HEK293 (cell line): ENCODE data around the gene DENND2A.

Experiments used
- CTCF ChIP-seq: fragments of 450-650 bp; formaldehyde crosslinking; IDR thresholded peaks from 2 replicates; pipeline ENCODE4 v1.5.1; 2016; ENCODE audit warnings: missing biosample characterization, missing genetic modification characterization
- SP3 ChIP-seq: fragments of 450-650 bp; formaldehyde crosslinking; IDR thresholded peaks from 2 replicates; pipeline ENCODE4 v1.5.1; 2016; ENCODE audit warnings: missing biosample characterization, missing genetic modification characterization
- YY1 ChIP-seq: fragments of 450-650 bp; formaldehyde crosslinking; IDR thresholded peaks from 2 replicates; pipeline ENCODE4 v1.5.1; 2018; ENCODE audit warnings: missing biosample characterization, missing genetic modification characterization
- ZBTB11 ChIP-seq: fragments of 450-650 bp; formaldehyde crosslinking; conservative IDR thresholded peaks from 2 replicates; pipeline ENCODE4 v1.5.1; 2016; ENCODE audit warnings: low read depth, missing biosample characterization, missing genetic modification characterization
- ZNF24 ChIP-seq: fragments of 450-650 bp; formaldehyde crosslinking; IDR thresholded peaks from 2 replicates; pipeline ENCODE4 v1.5.1; 2016; ENCODE audit warnings: missing biosample characterization, missing genetic modification characterization
- ZNF366 ChIP-seq: fragments of 450-650 bp; formaldehyde crosslinking; conservative IDR thresholded peaks from 2 replicates; pipeline ENCODE4 v1.5.1; 2016; ENCODE audit warnings: missing biosample characterization, missing genetic modification characterization
- ZNF433 ChIP-seq: fragments of 450-650 bp; formaldehyde crosslinking; IDR thresholded peaks from 2 replicates; pipeline ENCODE4 v1.5.1; 2016; ENCODE audit warnings: missing biosample characterization, missing genetic modification characterization, low read depth
- ZNF521 ChIP-seq: fragments of 450-650 bp; formaldehyde crosslinking; IDR thresholded peaks from 2 replicates; pipeline ENCODE4 v1.5.1; 2017; ENCODE audit warnings: missing biosample characterization, mild to moderate bottlenecking, missing genetic modification characterization
- ZNF549 ChIP-seq: fragments of 450-650 bp; IDR thresholded peaks from 2 replicates; pipeline ENCODE4 v1.5.1; 2018; ENCODE audit warnings: missing biosample characterization, missing genetic modification characterization, mild to moderate bottlenecking, inconsistent platforms, moderate library complexity
- ZNF560 ChIP-seq: fragments of 450-650 bp; formaldehyde crosslinking; IDR thresholded peaks from 2 replicates; pipeline ENCODE4 v1.5.1; 2017; ENCODE audit warnings: missing biosample characterization, missing genetic modification characterization, borderline replicate concordance
- ZNF660 ChIP-seq: fragments of 450-650 bp; IDR thresholded peaks from 2 replicates; pipeline ENCODE4 v1.5.1; 2018; ENCODE audit warnings: missing biosample characterization, mild to moderate bottlenecking, missing genetic modification characterization
- ZSCAN16 ChIP-seq: fragments of 450-650 bp; formaldehyde crosslinking; IDR thresholded peaks from 2 replicates; pipeline ENCODE4 v1.5.1; 2016; ENCODE audit warnings: missing biosample characterization, missing genetic modification characterization

GRCh38 chr7:140592964-140593671 is 47.5 kb downstream of the DENND2A start:
- no peak for TF ChIP-seq ZBTB11 (tag by site-specific recombination)
- TF ChIP-seq CTCF (tag by site-specific recombination) = no peak
- no peak for TF ChIP-seq ZNF521 (tag by site-specific recombination)
- no peak for TF ChIP-seq YY1 (tag by site-specific recombination)
- TF ChIP-seq ZNF433 (tag by site-specific recombination) = no peak
- no peak for TF ChIP-seq ZNF660
- TF ChIP-seq ZNF24 (tag by site-specific recombination) = no peak
- TF ChIP-seq SP3 (tag by site-specific recombination) = no peak
- no peak for TF ChIP-seq ZNF560
- TF ChIP-seq ZNF549 = no peak
- TF ChIP-seq ZSCAN16 (tag by site-specific recombination) = no peak
- no peak for TF ChIP-seq ZNF366 (tag by site-specific recombination)
